Calu3 (cell line): Measurements from ENCODE around the gene TMEM128. TPM values are rescaled to one million over a fixed set of nuclear protein-coding genes. Genes with fewer than 3 reads are reported as not detected.

Experiments
- BruUV-seq: library from RNA; stranded (reverse); fragments of 400-500 nt; replicated peaks from 2 replicates; lab custom pipeline; 2021; lab: Mats Ljungman, UMichigan
- CTCF ChIA-PET: fragments of 300-600 bp; sonication (Branson Sonifier 250); formaldehyde crosslinking; loops from one replicate; lab custom pipeline; 2022; ENCODE audit warnings: antibody characterized with exemption; lab: Charles Lee
- DNase-seq: peaks from one replicate; pipeline ENCODE4 v3.0.0; 2022
- H3K27ac Mint-ChIP-seq: one replicate; pipeline ENCODE4 v1.8.0; 2022; ENCODE audit warnings: mixed read lengths; ENCODE audit not compliant: unreplicated experiment
- H3K27me3 Mint-ChIP-seq: one replicate; pipeline ENCODE4 v1.8.0; 2022; ENCODE audit warnings: mixed read lengths; ENCODE audit not compliant: unreplicated experiment
- H3K36me3 Mint-ChIP-seq: one replicate; pipeline ENCODE4 v1.8.0; 2022; ENCODE audit warnings: mild to moderate bottlenecking, moderate library complexity, mixed read lengths; ENCODE audit not compliant: insufficient read depth, unreplicated experiment
- H3K4me1 Mint-ChIP-seq: one replicate; pipeline ENCODE4 v1.8.0; 2022; ENCODE audit warnings: mild to moderate bottlenecking, low read depth, mixed read lengths; ENCODE audit not compliant: unreplicated experiment
- H3K4me3 Mint-ChIP-seq: one replicate; pipeline ENCODE4 v1.8.0; 2022; ENCODE audit warnings: mild to moderate bottlenecking, low read depth, moderate library complexity, mixed read lengths; ENCODE audit not compliant: unreplicated experiment
- H3K9me3 Mint-ChIP-seq: one replicate; pipeline ENCODE4 v1.8.0; 2022; ENCODE audit warnings: low read depth, mixed read lengths; ENCODE audit not compliant: unreplicated experiment
- intact Hi-C: fragments of 100-400 bp; cut with micrococcal nuclease; formaldehyde crosslinking; loops from one replicate; pipeline ENCODE4 v1.10.0; 2022; ENCODE audit not compliant: unreplicated experiment
- total RNA-seq: library from RNA; stranded (reverse); gene quantifications from 2 replicates; pipeline ENCODE4 v1.2.3, GENCODE V29; 2022
- TF ChIP-seq, protein P1 (sequence below): fragments of 200-600 bp; IDR thresholded peaks from one replicate; pipeline ENCODE4 v1.8.0; 2022; ENCODE audit warnings: antibody characterized with exemption; ENCODE audit not compliant: unreplicated experiment

The TMEM128 gene
- total RNA-seq, 1 experiment from 2014 or later, result 15.1 TPM

DNA sequence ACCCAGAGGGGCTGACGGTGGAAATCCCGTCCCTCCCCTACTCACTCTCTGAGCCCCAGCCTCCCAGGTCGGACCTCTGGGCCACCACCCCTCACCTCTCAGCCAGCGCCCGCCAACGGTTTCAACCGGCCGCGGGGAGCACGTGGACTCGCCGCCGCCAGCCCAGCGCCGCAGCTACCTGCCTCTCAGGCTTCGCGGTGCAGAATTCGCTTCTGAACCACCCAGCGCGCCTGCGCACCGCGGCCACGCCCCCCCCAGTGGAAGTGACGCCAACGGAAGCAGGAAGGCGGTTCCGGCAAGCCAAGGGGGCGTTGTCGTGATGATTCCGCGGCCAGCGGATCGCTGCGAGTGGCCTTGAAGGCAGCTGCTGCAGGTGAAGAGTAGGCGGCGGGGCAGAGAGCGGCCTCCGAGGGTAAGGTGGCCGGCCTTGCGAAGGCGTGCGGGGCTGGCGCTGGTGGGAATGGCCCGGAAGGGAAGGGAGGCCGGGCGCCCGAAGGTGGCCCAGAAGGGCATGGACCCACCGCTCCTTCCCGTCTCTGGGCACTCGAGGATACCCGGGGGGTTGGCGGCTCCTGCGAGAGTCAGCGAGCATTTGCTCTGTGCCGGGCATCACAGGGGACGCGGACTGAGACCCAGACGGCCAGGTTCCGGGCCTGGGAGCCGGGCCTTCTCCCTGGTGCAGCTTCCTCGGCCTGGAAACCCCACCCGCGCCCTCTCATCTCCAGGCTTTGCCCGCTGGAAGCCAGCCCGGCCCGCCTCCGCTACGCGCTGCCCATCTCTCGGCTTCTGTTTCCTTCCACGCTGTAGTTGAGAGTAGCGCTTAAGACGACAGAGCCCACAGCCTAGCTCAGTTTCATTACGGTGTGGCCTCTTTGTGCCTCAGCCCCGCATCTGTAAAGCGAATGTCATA lies 42.2 kb upstream of the TMEM128 start, which contains the start of the genes LYAR and ZBTB49:
Gene LYAR, minus strand, starts transcription at position 214 of the 910 bp plus-strand sequence. CDS start 6,412 bp downstream, outside the sequence.
Gene ZBTB49, plus strand, starts transcription at position 311 of the 910 bp plus-strand sequence. CDS start 9,695 bp downstream, outside the sequence.
- Mint-ChIP-seq H3K4me1 (peaks cover 15% of the 10 kb centered on the region), H3K27me3 (no peaks in the 10 kb centered on the region), H3K9me3 (no peaks in the 10 kb centered on the region), H3K4me3 (peak within 1 kb of the TSS; percentile 98), H3K27ac (peak within 1 kb of the TSS; percentile 58), H3K36me3 (peaks cover 27% of the 10 kb centered on the region)
- intact Hi-C loops, result no loop called here
- peak; percentile 94 for DNase-seq
- TF ChIP-seq, protein P1, sequence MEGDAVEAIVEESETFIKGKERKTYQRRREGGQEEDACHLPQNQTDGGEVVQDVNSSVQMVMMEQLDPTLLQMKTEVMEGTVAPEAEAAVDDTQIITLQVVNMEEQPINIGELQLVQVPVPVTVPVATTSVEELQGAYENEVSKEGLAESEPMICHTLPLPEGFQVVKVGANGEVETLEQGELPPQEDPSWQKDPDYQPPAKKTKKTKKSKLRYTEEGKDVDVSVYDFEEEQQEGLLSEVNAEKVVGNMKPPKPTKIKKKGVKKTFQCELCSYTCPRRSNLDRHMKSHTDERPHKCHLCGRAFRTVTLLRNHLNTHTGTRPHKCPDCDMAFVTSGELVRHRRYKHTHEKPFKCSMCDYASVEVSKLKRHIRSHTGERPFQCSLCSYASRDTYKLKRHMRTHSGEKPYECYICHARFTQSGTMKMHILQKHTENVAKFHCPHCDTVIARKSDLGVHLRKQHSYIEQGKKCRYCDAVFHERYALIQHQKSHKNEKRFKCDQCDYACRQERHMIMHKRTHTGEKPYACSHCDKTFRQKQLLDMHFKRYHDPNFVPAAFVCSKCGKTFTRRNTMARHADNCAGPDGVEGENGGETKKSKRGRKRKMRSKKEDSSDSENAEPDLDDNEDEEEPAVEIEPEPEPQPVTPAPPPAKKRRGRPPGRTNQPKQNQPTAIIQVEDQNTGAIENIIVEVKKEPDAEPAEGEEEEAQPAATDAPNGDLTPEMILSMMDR, result no peak
- CTCF ChIA-PET, result no interaction called here
- BruUV-seq, result no TSS peak

DNA sequence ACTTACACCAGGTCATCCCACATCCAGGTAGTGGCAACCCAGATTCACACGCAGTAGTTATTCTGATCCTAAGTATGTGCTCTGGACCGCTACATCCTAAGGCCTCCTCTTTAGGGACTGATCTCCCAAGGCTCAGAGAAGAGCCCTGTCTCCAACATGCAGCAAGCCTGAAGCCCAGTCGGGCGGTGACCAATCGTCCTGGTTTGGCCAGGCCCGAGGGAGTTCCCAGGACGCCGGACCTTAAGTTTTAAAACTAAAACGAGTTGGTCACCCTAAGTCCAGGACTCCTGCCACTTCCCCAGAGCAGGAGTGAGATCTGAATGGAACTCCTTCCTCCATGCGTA lies 41.5 kb upstream of the TMEM128 start:
- no peaks in the 10 kb centered on the region for H3K27me3 Mint-ChIP-seq
- H3K9me3 Mint-ChIP-seq, result no peaks in the 10 kb centered on the region
- intact Hi-C loops, result no loop called here
- TF ChIP-seq, protein P1, result no peak
- DNase-seq, result peak; percentile 9
- H3K36me3 Mint-ChIP-seq, result peaks cover 27% of the 10 kb centered on the region
- CTCF ChIA-PET, result no interaction called here
- peaks cover 16% of the 10 kb centered on the region for H3K4me1 Mint-ChIP-seq
- TSS peak; percentile 68 for BruUV-seq
- peak overlapping the region; percentile 98 for H3K4me3 Mint-ChIP-seq
- H3K27ac Mint-ChIP-seq, result peak overlapping the region; percentile 58

DNA sequence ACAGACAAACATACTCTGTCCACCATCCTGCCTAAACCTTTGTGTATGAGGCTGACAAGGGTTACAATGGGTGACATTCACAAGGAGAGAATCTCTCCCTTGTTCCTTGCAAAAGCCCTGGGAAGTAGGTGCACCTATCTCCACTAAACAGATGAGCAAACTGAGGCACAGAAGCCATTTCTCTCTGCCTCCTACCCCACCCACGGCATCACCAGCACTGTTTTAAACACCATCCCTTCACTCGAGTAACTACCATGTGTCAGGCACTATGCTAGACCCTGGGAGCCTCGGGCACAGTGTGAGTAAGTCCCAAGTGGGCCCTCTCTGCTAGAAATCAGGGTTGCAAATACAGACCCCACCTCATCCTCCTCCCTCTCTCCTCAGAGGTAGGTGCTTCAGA lies 41.0 kb upstream of the TMEM128 start:
- Mint-ChIP-seq H3K27ac (peak overlapping the region; percentile 58), H3K4me1 (peaks cover 16% of the 10 kb centered on the region), H3K4me3 (peak overlapping the region; percentile 98), H3K27me3 (no peaks in the 10 kb centered on the region), H3K36me3 (peaks cover 27% of the 10 kb centered on the region), H3K9me3 (no peaks in the 10 kb centered on the region)
- TF ChIP-seq, protein P1, result no peak
- no peak for DNase-seq
- BruUV-seq, result no TSS peak
- intact Hi-C loops, result no loop called here
- CTCF ChIA-PET, result no interaction called here

DNA sequence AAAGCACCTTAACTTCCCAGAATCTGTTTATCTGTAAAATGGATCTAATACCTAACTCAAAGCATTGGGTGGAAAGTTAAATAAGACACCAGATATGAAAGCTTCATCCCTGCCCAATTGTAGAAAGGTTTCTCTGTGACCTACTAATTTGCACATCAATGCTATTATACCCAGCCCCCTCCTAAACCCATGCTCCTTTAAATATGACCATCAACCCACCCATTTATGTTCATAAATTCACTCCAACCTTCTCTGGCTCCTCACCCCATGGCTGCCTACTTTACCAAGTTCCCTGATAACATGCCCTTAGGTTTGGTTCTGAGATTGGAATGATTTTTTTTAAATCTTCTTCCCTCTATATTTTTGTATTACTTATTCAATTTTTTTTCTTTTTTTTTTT lies 40.1 kb upstream of the TMEM128 start:
- Mint-ChIP-seq H3K4me1 (peaks cover 16% of the 10 kb centered on the region), H3K9me3 (no peaks in the 10 kb centered on the region), H3K36me3 (peaks cover 27% of the 10 kb centered on the region), H3K4me3 (no peak overlapping the region), H3K27ac (no peak overlapping the region), H3K27me3 (no peaks in the 10 kb centered on the region)
- DNase-seq, result no peak
- BruUV-seq, result no TSS peak
- TF ChIP-seq, protein P1, result no peak
- CTCF ChIA-PET, result no interaction called here
- intact Hi-C loops, result no loop called here
